Measurements from ENCODE around the gene RAMP3. TPM values are rescaled to one million over a fixed set of nuclear protein-coding genes. Genes with fewer than 3 reads are reported as not detected.
A peak's percentile ranks its signal among the peaks of the same experiment; 100 is the strongest.

Gene RAMP3
- total RNA-seq, 6 experiments from 2014 or later: 3.6 to 25.9 (median 23.4) TPM

DNA sequence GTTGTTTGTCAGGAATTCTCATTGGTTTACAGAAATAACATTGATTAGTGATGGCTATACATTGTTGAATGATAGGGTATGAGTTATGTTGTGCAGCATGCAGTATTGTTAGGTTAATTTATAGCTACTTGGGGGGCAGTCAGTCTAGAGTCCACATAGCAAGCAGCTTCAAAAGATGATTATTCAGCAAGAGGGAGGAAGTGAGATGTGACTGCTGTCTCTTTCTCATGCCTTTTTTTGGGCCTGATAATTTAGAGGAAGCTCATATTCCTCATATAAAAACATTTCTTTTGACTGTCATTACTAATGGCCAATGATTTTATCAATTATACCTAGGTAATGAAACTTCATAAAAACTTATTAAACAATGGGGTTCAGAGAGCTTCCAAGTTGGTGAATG lies 42.7 kb upstream of the RAMP3 start:
- Histone ChIP-seq H3K4me3 (no peak overlapping the region), H3K4me1 (peaks cover 0 to 8% (median 3%) of the 10 kb centered on the region in 4 donors), H3K9me3 (no peaks in the 10 kb centered on the region), H3K27ac (no peak overlapping the region), H3K36me3 (no peaks in the 10 kb centered on the region), H3K27me3 (no peaks in the 10 kb centered on the region)
- ATAC-seq (no peak), DNase-seq (no peak)
- intact Hi-C loops (cut with DNase I): no loop called here
- no peak for TF ChIP-seq POLR2A (IDR thresholded peaks at IDR 0.05)
- TF ChIP-seq, protein P1, sequence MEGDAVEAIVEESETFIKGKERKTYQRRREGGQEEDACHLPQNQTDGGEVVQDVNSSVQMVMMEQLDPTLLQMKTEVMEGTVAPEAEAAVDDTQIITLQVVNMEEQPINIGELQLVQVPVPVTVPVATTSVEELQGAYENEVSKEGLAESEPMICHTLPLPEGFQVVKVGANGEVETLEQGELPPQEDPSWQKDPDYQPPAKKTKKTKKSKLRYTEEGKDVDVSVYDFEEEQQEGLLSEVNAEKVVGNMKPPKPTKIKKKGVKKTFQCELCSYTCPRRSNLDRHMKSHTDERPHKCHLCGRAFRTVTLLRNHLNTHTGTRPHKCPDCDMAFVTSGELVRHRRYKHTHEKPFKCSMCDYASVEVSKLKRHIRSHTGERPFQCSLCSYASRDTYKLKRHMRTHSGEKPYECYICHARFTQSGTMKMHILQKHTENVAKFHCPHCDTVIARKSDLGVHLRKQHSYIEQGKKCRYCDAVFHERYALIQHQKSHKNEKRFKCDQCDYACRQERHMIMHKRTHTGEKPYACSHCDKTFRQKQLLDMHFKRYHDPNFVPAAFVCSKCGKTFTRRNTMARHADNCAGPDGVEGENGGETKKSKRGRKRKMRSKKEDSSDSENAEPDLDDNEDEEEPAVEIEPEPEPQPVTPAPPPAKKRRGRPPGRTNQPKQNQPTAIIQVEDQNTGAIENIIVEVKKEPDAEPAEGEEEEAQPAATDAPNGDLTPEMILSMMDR (IDR thresholded peaks at IDR 0.05): no peak

DNA sequence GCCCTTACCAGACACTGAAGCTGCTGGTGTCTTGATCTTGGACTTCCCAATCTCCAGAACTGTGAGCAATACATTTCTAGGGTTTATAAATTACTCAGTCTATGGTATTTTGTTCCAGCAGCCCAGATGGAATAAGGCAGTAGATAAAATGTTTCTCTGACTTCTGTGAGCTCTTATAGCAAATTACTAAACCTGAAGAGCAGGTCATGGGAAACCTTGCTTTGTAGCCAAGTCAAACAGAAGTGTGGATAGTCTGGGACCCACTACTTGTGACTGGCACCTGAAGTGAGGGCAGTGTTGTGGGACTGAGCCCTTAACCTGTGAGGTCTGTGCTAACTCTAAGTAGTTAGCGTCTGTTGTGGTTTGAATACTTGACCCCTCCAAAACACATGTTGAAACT lies 41.5 kb upstream of the RAMP3 start:
- ATAC-seq (no peak), DNase-seq (no peak)
- TF ChIP-seq, protein P1 (IDR thresholded peaks at IDR 0.05): no peak
- TF ChIP-seq POLR2A (IDR thresholded peaks at IDR 0.05): no peak
- no peak overlapping the region for H3K4me3 ChIP-seq
- H3K36me3 ChIP-seq: no peaks in the 10 kb centered on the region
- H3K27ac ChIP-seq: no peak overlapping the region
- no peaks in the 10 kb centered on the region for H3K27me3 ChIP-seq
- no peaks in the 10 kb centered on the region for H3K4me1 ChIP-seq
- intact Hi-C loops (cut with DNase I): no loop called here
- H3K9me3 ChIP-seq: no peaks in the 10 kb centered on the region
- WGBS (ENCODE audit: insufficient coverage, low coverage, low lambda C conversion rate, missing lambda C conversion rate): no CpG with 5 or more reads among the region's 1 CpG

DNA sequence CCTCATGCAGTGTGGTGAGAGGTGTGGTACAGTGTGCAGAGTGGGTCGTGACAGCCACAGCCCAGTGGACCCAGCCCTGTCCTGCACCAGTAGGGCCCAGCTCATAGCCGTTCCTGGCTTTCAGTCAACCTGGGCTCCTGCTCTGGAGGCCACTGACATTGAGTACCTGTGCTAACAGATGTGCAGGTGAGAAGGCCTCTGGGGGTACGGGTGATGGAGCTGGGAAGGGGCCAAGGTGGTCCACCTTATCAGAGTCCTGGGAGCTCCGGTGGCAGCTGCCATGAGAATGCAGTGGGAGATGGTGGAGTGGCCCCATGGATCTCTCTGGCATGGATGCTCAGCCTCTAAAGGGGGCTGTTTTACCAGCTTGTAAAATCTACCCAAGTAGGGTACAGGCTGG lies 40.0 kb upstream of the RAMP3 start:
- no peak for DNase-seq
- Histone ChIP-seq H3K27me3 (no peaks in the 10 kb centered on the region), H3K27ac (no peak overlapping the region), H3K36me3 (no peaks in the 10 kb centered on the region), H3K9me3 (no peaks in the 10 kb centered on the region), H3K4me3 (no peak overlapping the region), H3K4me1 (no peaks in the 10 kb centered on the region)
- TF ChIP-seq, protein P1 (IDR thresholded peaks at IDR 0.05): no peak
- 50% methylated on average over 1 of the region's 4 CpGs for WGBS (ENCODE audit: insufficient coverage, low coverage, low lambda C conversion rate, missing lambda C conversion rate)
- peak in 1 of 4 donors; percentile 29 for ATAC-seq
- intact Hi-C loops (cut with DNase I): no loop called here

DNA sequence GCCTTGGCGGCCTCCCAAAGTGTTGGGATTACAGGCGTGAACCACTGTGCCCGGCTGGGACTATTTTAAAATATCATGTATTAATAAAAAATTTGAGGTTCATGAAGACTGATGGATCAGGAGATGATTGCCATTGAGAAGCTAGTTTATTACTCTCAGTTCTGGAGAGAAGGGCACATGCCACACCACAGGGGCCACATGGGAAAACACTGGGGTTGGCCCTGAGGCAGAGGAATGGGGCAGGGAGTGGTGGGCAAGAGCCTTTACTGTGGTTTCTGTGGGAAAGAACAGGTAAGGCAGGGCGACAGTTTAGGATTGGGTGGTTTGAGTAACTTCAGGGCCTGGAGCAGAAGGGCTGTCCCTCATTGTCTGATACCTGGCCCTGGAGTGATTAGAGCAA lies 39.3 kb upstream of the RAMP3 start:
- intact Hi-C loops (cut with DNase I): no loop called here
- Histone ChIP-seq H3K4me3 (no peak overlapping the region), H3K9me3 (no peaks in the 10 kb centered on the region), H3K27ac (no peak overlapping the region), H3K4me1 (no peaks in the 10 kb centered on the region), H3K36me3 (no peaks in the 10 kb centered on the region), H3K27me3 (no peaks in the 10 kb centered on the region)
- 73% methylated on average over 4 of the region's 4 CpGs for WGBS (ENCODE audit: insufficient coverage, low coverage, low lambda C conversion rate, missing lambda C conversion rate)
- TF ChIP-seq, protein P1 (IDR thresholded peaks at IDR 0.05): no peak
- TF ChIP-seq POLR2A (IDR thresholded peaks at IDR 0.05): no peak
- ATAC-seq (no peak), DNase-seq (no peak)

DNA sequence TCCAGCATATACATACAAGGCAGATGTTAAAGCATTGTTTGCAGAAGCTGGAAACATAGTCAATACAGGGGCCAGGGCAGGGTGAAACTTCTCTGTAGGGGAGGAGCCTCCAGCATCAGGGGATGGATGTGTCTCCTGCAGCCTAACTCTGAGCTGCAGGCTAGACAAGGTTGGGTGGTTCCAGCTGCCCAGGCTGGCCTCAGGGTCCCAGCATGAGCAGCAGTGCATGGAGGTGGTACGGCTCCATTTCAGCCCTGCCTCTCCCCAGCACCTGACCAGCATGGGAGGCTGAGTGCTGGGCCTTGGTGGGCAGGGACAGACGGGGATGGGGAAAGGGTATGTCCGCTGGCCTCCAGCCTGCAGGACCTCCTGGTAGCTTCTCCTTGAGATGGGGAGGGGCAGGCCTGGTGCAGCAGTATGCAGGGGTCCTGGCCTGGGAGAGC lies 38.7 kb upstream of the RAMP3 start:
- intact Hi-C loops (cut with DNase I): no loop called here
- DNase-seq (no peak), ATAC-seq (no peak)
- Histone ChIP-seq H3K9me3 (no peaks in the 10 kb centered on the region), H3K27me3 (no peaks in the 10 kb centered on the region), H3K27ac (no peak overlapping the region), H3K4me3 (no peak overlapping the region), H3K4me1 (no peaks in the 10 kb centered on the region), H3K36me3 (no peaks in the 10 kb centered on the region)
- WGBS (ENCODE audit: insufficient coverage, low coverage, low lambda C conversion rate, missing lambda C conversion rate): no CpG with 5 or more reads among the region's 3 CpGs
- TF ChIP-seq, protein P1 (IDR thresholded peaks at IDR 0.05): no peak
- TF ChIP-seq POLR2A (IDR thresholded peaks at IDR 0.05): no peak
